WTC11 (cell line): ENCODE measurements around the gene DYRK3. TPM values are rescaled to one million over a fixed set of nuclear protein-coding genes. Genes with fewer than 3 reads are reported as not detected.

Experiments
- ATAC-seq: fragments of 200-7000 bp; cut with Tn5 transposase; 2 replicates; pipeline ENCODE4 v1.10.0; 2021; ENCODE audit warnings: mild to moderate bottlenecking, moderate library complexity
- CTCF ChIA-PET: fragments of 300-600 bp; sonication (Branson Sonifier 250); formaldehyde crosslinking; loops from one replicate; lab custom pipeline; 2021; ENCODE audit warnings: antibody characterized with exemption; lab: Charles Lee
- POLR2A ChIA-PET: fragments of 350-600 bp; sonication (Branson Sonifier 250); formaldehyde crosslinking; loops from one replicate; lab custom pipeline; 2021; ENCODE audit warnings: antibody characterized with exemption; lab: Charles Lee
- DNase-seq: peaks from one replicate; pipeline ENCODE4 v3.0.0; 2021; ENCODE audit warnings: low spot score
- H3K27ac Mint-ChIP-seq: 2 replicates; pipeline ENCODE4 v1.8.0; 2021; ENCODE audit warnings: mixed read lengths
- H3K27me3 Mint-ChIP-seq: 2 replicates; pipeline ENCODE4 v1.8.0; 2021; ENCODE audit warnings: low read depth, mild to moderate bottlenecking, moderate library complexity, mixed read lengths
- H3K36me3 Mint-ChIP-seq: 2 replicates; pipeline ENCODE4 v1.8.0; 2021; ENCODE audit warnings: mixed read lengths
- H3K4me1 Mint-ChIP-seq: 2 replicates; pipeline ENCODE4 v1.8.0; 2022; ENCODE audit warnings: mixed read lengths
- H3K4me3 Mint-ChIP-seq: 2 replicates; pipeline ENCODE4 v1.8.0; 2021; ENCODE audit warnings: mild to moderate bottlenecking, moderate library complexity, mixed read lengths
- H3K9me3 Mint-ChIP-seq: 2 replicates; pipeline ENCODE4 v1.8.0; 2021; ENCODE audit warnings: mixed read lengths
- CBFB ChIP-seq: sonication (generic); formaldehyde crosslinking; IDR thresholded peaks from 2 replicates; pipeline ENCODE4 v1.8.1; 2022; ENCODE audit warnings: mild to moderate bottlenecking, low read depth, missing genetic modification reagents
- CREB1 ChIP-seq: sonication (generic); formaldehyde crosslinking; IDR thresholded peaks from 2 replicates; pipeline ENCODE4 v1.8.0; 2023; ENCODE audit warnings: mild to moderate bottlenecking, missing genetic modification reagents
- E2F4 ChIP-seq: sonication (generic); formaldehyde crosslinking; IDR thresholded peaks from 2 replicates; pipeline ENCODE4 v1.8.1; 2022; ENCODE audit warnings: low read depth, mild to moderate bottlenecking, moderate library complexity, missing genetic modification reagents, borderline replicate concordance
- E2F5 ChIP-seq: sonication (generic); formaldehyde crosslinking; IDR thresholded peaks from 2 replicates; pipeline ENCODE4 v1.8.1; 2022; ENCODE audit warnings: mild to moderate bottlenecking, moderate library complexity, missing genetic modification reagents
- ELF4 ChIP-seq: sonication (generic); formaldehyde crosslinking; IDR thresholded peaks from 2 replicates; pipeline ENCODE4 v1.8.1; 2022; ENCODE audit warnings: low read depth, mild to moderate bottlenecking, moderate library complexity, missing genetic modification reagents
- EMX1 ChIP-seq: fragments of 250-450 bp; sonication (Bioruptor Pico); IDR thresholded peaks from 2 replicates; pipeline ENCODE4 v1.8.0; 2021; ENCODE audit warnings: mild to moderate bottlenecking
- ESRRA ChIP-seq: sonication (generic); formaldehyde crosslinking; IDR thresholded peaks from 2 replicates; pipeline ENCODE4 v1.8.1; 2022; ENCODE audit warnings: mild to moderate bottlenecking, missing genetic modification reagents, borderline replicate concordance
- KAT7 ChIP-seq: sonication (generic); formaldehyde crosslinking; IDR thresholded peaks from 2 replicates; pipeline ENCODE4 v1.8.1; 2023; ENCODE audit warnings: missing genetic modification reagents, mild to moderate bottlenecking, borderline replicate concordance
- PRRX2 ChIP-seq: fragments of 250-450 bp; sonication (Bioruptor Pico); IDR thresholded peaks from 2 replicates; pipeline ENCODE4 v1.8.0; 2021; ENCODE audit warnings: mild to moderate bottlenecking
- RELA ChIP-seq: sonication (generic); formaldehyde crosslinking; IDR thresholded peaks from 2 replicates; pipeline ENCODE4 v1.8.1; 2022; ENCODE audit warnings: missing genetic modification reagents, mild to moderate bottlenecking, borderline replicate concordance
- RORB ChIP-seq: fragments of 250-450 bp; sonication (Bioruptor Pico); IDR thresholded peaks from 2 replicates; pipeline ENCODE4 v1.9.0; 2021; ENCODE audit warnings: mild to moderate bottlenecking
- SMAD4 ChIP-seq: sonication (generic); formaldehyde crosslinking; IDR thresholded peaks from 2 replicates; pipeline ENCODE4 v1.8.0; 2022; ENCODE audit warnings: mild to moderate bottlenecking, missing genetic modification reagents
- SOX15 ChIP-seq: fragments of 250-450 bp; sonication (Bioruptor Pico); IDR thresholded peaks from 2 replicates; pipeline ENCODE4 v1.9.0; 2021; ENCODE audit warnings: mild to moderate bottlenecking
- SP1 ChIP-seq: sonication (generic); formaldehyde crosslinking; conservative IDR thresholded peaks from 2 replicates; pipeline ENCODE4 v1.8.1; 2022; ENCODE audit warnings: missing genetic modification reagents
- TEAD1 ChIP-seq: sonication (generic); formaldehyde crosslinking; IDR thresholded peaks from 2 replicates; pipeline ENCODE4 v1.8.0; 2022; ENCODE audit warnings: mild to moderate bottlenecking, missing genetic modification reagents
- TEAD4 ChIP-seq: sonication (generic); formaldehyde crosslinking; IDR thresholded peaks from 2 replicates; pipeline ENCODE4 v1.8.0; 2022; ENCODE audit warnings: mild to moderate bottlenecking, missing genetic modification reagents
- USF2 ChIP-seq: sonication (generic); formaldehyde crosslinking; IDR thresholded peaks from 2 replicates; pipeline ENCODE4 v1.8.1; 2023; ENCODE audit warnings: mild to moderate bottlenecking, missing genetic modification reagents, moderate library complexity
- ZNF121 ChIP-seq: sonication (generic); formaldehyde crosslinking; IDR thresholded peaks from 2 replicates; pipeline ENCODE4 v1.8.0; 2023; ENCODE audit warnings: missing genetic modification reagents
- ZNF263 ChIP-seq: sonication (generic); formaldehyde crosslinking; IDR thresholded peaks from 2 replicates; pipeline ENCODE4 v1.8.1; 2022; ENCODE audit warnings: low read depth, mild to moderate bottlenecking, moderate library complexity, missing genetic modification reagents
- ZNF281 ChIP-seq: sonication (generic); formaldehyde crosslinking; IDR thresholded peaks from 2 replicates; pipeline ENCODE4 v1.8.0; 2023; ENCODE audit warnings: mild to moderate bottlenecking, missing genetic modification reagents
- ZNF532 ChIP-seq: fragments of 250-450 bp; sonication (Bioruptor Pico); IDR thresholded peaks from 2 replicates; pipeline ENCODE4 v1.9.0; 2021; ENCODE audit warnings: mild to moderate bottlenecking, borderline replicate concordance
- total RNA-seq: library from RNA; stranded (reverse); gene quantifications from 3 replicates; pipeline ENCODE4 v1.2.3, GENCODE V29; 2021

DYRK3 gene
- total RNA-seq, 1 experiment from 2014 or later: 7.8 TPM

GRCh38 chr1:206694171-206695124 is 59.1 kb downstream of the DYRK3 start:
- CTCF ChIA-PET: interaction anchor here (0.6 to 3.1 kb wide), 12 partner anchors 8 to 213 kb away, joined by 3 to 11 read pairs (median 4); partner anchors contain the start of genes DYRK3 and EIF2D
- no peak overlapping the region for H3K27ac Mint-ChIP-seq
- no peak overlapping the region for H3K4me3 Mint-ChIP-seq

GRCh38 chr1:206695733-206696132 is 60.4 kb downstream of the DYRK3 start:
- H3K27ac Mint-ChIP-seq: no peak overlapping the region
- no peak for TF ChIP-seq ZNF532
- TF ChIP-seq CBFB (CRISPR knock-in tag): no peak
- no peak for TF ChIP-seq E2F5
- no peak for TF ChIP-seq PRRX2 (CRISPR knock-in tag)
- no peak for TF ChIP-seq RORB (CRISPR knock-in tag)
- no peak for TF ChIP-seq CREB1 (CRISPR knock-in tag)
- TF ChIP-seq USF2: no peak
- TF ChIP-seq EMX1 (CRISPR knock-in tag): no peak
- no peak for TF ChIP-seq SOX15 (CRISPR knock-in tag)
- no peak for TF ChIP-seq RELA (CRISPR knock-in tag)
- no peak for TF ChIP-seq ZNF121 (CRISPR knock-in tag)
- TF ChIP-seq ZNF263: no peak
- TF ChIP-seq SMAD4: no peak
- TF ChIP-seq E2F4 (CRISPR knock-in tag): no peak
- no peak for TF ChIP-seq SP1 (CRISPR knock-in tag)
- DNase-seq: no peak
- H3K27me3 Mint-ChIP-seq: no peaks in the 10 kb centered on the region; the same call in 1 of the 2 replicates
- no peak overlapping the region for H3K4me3 Mint-ChIP-seq
- POLR2A ChIA-PET: no interaction called here
- no peaks in the 10 kb centered on the region for H3K9me3 Mint-ChIP-seq
- peaks cover 67% of the 10 kb centered on the region for H3K4me1 Mint-ChIP-seq
- CTCF ChIA-PET: no interaction called here
- ATAC-seq: no peak
- no peaks in the 10 kb centered on the region for H3K36me3 Mint-ChIP-seq

More at GRCh38 chr1:206694171-206695124, 59.1 kb downstream of the DYRK3 start:
- TF ChIP-seq ESRRA (CRISPR knock-in tag) (no peak), TEAD4 (CRISPR knock-in tag) (peak; percentile 91; the same call in 1 of the 2 replicates), TEAD1 (CRISPR knock-in tag) (peak; percentile 83; the same call in 1 of the 2 replicates), KAT7 (CRISPR knock-in tag) (no peak), ZNF281 (CRISPR knock-in tag) (no peak), SMAD4 (no peak), ELF4 (no peak)
- peak; percentile 57 for DNase-seq
- ATAC-seq: peak; percentile 92
- no peaks in the 10 kb centered on the region; the same call in 1 of the 2 replicates for H3K27me3 Mint-ChIP-seq
- POLR2A ChIA-PET: interaction anchor here (1.0 to 2.0 kb wide), 2 partner anchors 11 to 21 kb away, joined by 5 to 8 read pairs; no protein-coding TSS in a partner anchor
- no peaks in the 10 kb centered on the region for H3K36me3 Mint-ChIP-seq
- peaks cover 69% of the 10 kb centered on the region for H3K4me1 Mint-ChIP-seq
- H3K9me3 Mint-ChIP-seq: no peaks in the 10 kb centered on the region
